GM23338 (cell line): ENCODE results near the gene PPM1H. TPM values are rescaled to one million over a fixed set of nuclear protein-coding genes. Genes with fewer than 3 reads are reported as not detected.

Experiments
- ATAC-seq: fragments of 200-7000 bp; cut with Tn5 transposase; 3 replicates; pipeline ENCODE4 v1.9.1; 2020
- DNase-seq: peaks from one replicate; pipeline ENCODE4 v3.0.0-alpha.2; 2015; ENCODE audit warnings: low spot score
- H2AFZ ChIP-seq: fragments of 200-600 bp; sonication (generic); 2 replicates; pipeline ENCODE4 v1.8.0; 2016; ENCODE audit warnings: antibody characterized with exemption, mild to moderate bottlenecking, moderate library complexity
- H3F3A ChIP-seq: fragments of 200-600 bp; sonication (generic); replicated peaks from 2 replicates; pipeline ENCODE4 v1.8.0; 2017; ENCODE audit warnings: antibody characterized with exemption, mixed run types, low read depth
- H3K27ac ChIP-seq: fragments of 200-600 bp; sonication (generic); 2 replicates; pipeline ENCODE4 v1.6.1; 2016; ENCODE audit warnings: low read depth
- H3K27me3 ChIP-seq: fragments of 200-600 bp; sonication (generic); 2 replicates; pipeline ENCODE4 v1.8.0; 2016; ENCODE audit warnings: mild to moderate bottlenecking, mixed run types, moderate library complexity; ENCODE audit not compliant: insufficient read depth
- H3K36me3 ChIP-seq: fragments of 200-600 bp; sonication (generic); 2 replicates; pipeline ENCODE4 v1.8.0; 2016; ENCODE audit warnings: mild to moderate bottlenecking; ENCODE audit not compliant: insufficient read depth
- H3K4me1 ChIP-seq: fragments of 200-600 bp; sonication (generic); 2 replicates; pipeline ENCODE4 v1.8.0; 2016; ENCODE audit warnings: mild to moderate bottlenecking, moderate library complexity; ENCODE audit not compliant: insufficient read depth
- H3K4me2 ChIP-seq: fragments of 200-600 bp; sonication (generic); 2 replicates; pipeline ENCODE4 v1.7.1; 2017; ENCODE audit warnings: mixed run types
- H3K4me3 ChIP-seq: fragments of 200-600 bp; sonication (generic); 2 replicates; pipeline ENCODE4 v1.6.1; 2016; ENCODE audit warnings: mixed run types
- H3K79me2 ChIP-seq: fragments of 200-600 bp; sonication (generic); replicated peaks from 2 replicates; pipeline ENCODE4 v1.8.0; 2017; ENCODE audit warnings: mild to moderate bottlenecking; ENCODE audit not compliant: insufficient read depth
- H3K9me2 ChIP-seq: fragments of 200-600 bp; sonication (generic); 2 replicates; pipeline ENCODE4 v1.8.0; 2017; ENCODE audit not compliant: insufficient read depth
- H4K20me1 ChIP-seq: fragments of 200-600 bp; sonication (generic); replicated peaks from 2 replicates; pipeline ENCODE4 v1.8.0; 2017; ENCODE audit warnings: mild to moderate bottlenecking; ENCODE audit not compliant: insufficient read depth
- H3K27ac Mint-ChIP-seq: 2 replicates; pipeline ENCODE4 v1.8.0; 2020; ENCODE audit warnings: inconsistent platforms, mild to moderate bottlenecking, moderate library complexity, mixed read lengths
- H3K27me3 Mint-ChIP-seq: 3 replicates; pipeline ENCODE4 v1.8.0; 2022; ENCODE audit warnings: low read depth, mild to moderate bottlenecking, moderate library complexity, mixed read lengths, inconsistent platforms; ENCODE audit not compliant: insufficient read depth, poor library complexity
- H3K36me3 Mint-ChIP-seq: 3 replicates; pipeline ENCODE4 v1.8.0; 2021; ENCODE audit warnings: low read depth, mild to moderate bottlenecking, inconsistent platforms, moderate library complexity, mixed read lengths
- H3K4me1 Mint-ChIP-seq: 3 replicates; pipeline ENCODE4 v1.8.0; 2020; ENCODE audit warnings: mild to moderate bottlenecking, inconsistent platforms, mixed read lengths
- H3K4me3 Mint-ChIP-seq: 3 replicates; pipeline ENCODE4 v1.8.0; 2021; ENCODE audit warnings: moderate library complexity, mild to moderate bottlenecking, inconsistent platforms, mixed read lengths
- H3K9me3 Mint-ChIP-seq: 3 replicates; pipeline ENCODE4 v1.8.0; 2020; ENCODE audit warnings: moderate library complexity, mild to moderate bottlenecking, inconsistent platforms, mixed read lengths
- CREB1 ChIP-seq: fragments of 250-450 bp; sonication (Bioruptor Pico); IDR thresholded peaks from 2 replicates; pipeline ENCODE4 v1.5.0; 2020; ENCODE audit warnings: low read depth, mild to moderate bottlenecking, moderate library complexity
- EZH2 ChIP-seq: fragments of 200-600 bp; sonication (generic); IDR thresholded peaks from one replicate; pipeline ENCODE4 v1.8.0; 2017; ENCODE audit warnings: antibody characterized with exemption, mild to moderate bottlenecking, low read depth; ENCODE audit not compliant: unreplicated experiment
- EZH2phosphoT487 ChIP-seq: fragments of 200-600 bp; sonication (generic); IDR thresholded peaks from one replicate; pipeline ENCODE4 v1.8.1; 2018; ENCODE audit warnings: antibody characterized with exemption; ENCODE audit not compliant: unreplicated experiment
- POLR2AphosphoS5 ChIP-seq: IDR thresholded peaks from 2 replicates; pipeline ENCODE4 v1.6.1; 2016; ENCODE audit warnings: antibody characterized with exemption, low read depth
- STAT1 ChIP-seq: IDR thresholded peaks from one replicate; pipeline ENCODE4 v1.6.1; 2016; ENCODE audit warnings: antibody characterized with exemption; ENCODE audit not compliant: unreplicated experiment
- ZNF331 ChIP-seq: fragments of 250-450 bp; sonication (Bioruptor Pico); IDR thresholded peaks from 2 replicates; pipeline ENCODE4 v1.5.0; 2020; ENCODE audit warnings: low read depth, mild to moderate bottlenecking, moderate library complexity
- polyA plus RNA-seq: library from polyadenylated mRNA; unstranded; fragments of >200 nt; fragmentation: Nextera tagmentation; extraction: Ambion mirVana; gene quantifications from 2 replicates; pipeline ENCODE4 v1.2.1, GENCODE V29; 2016
- total RNA-seq: library from RNA; depleted of rRNA; stranded (reverse); fragments of >200 nt; shearing (Covaris generic); gene quantifications from 2 replicates; pipeline ENCODE4 v1.2.3, GENCODE V29; 2014
- TF ChIP-seq, protein P1 (sequence below), 2 experiments: fragments of 200-600 bp in 1 of 2; sonication (generic) in 1 of 2; conservative IDR thresholded peaks; 2 replicates each; pipeline versions ENCODE4 v1.5.1 to v1.6.1; 2016 to 2017; ENCODE audit warnings: antibody characterized with exemption in 2 of 2, low read depth in 2 of 2, mild to moderate bottlenecking in 2 of 2, moderate library complexity in 1 of 2
- TF ChIP-seq, protein P2 (sequence below): fragments of 250-450 bp; sonication (Bioruptor Pico); IDR thresholded peaks from 2 replicates; pipeline ENCODE4 v1.5.0; 2020; ENCODE audit warnings: mild to moderate bottlenecking, moderate library complexity
- TF ChIP-seq, protein P3 (sequence below): IDR thresholded peaks from one replicate; pipeline ENCODE4 v1.6.1; 2018; ENCODE audit warnings: antibody characterized with exemption; ENCODE audit not compliant: unreplicated experiment
- TF ChIP-seq, protein P4 (sequence below): IDR thresholded peaks from 2 replicates; pipeline ENCODE4 v1.6.1; 2016; ENCODE audit warnings: antibody characterized with exemption

The PPM1H gene
- total and polyA plus RNA-seq, 2 experiments from 2014 or later = 11.4 to 41.2 TPM

DNA sequence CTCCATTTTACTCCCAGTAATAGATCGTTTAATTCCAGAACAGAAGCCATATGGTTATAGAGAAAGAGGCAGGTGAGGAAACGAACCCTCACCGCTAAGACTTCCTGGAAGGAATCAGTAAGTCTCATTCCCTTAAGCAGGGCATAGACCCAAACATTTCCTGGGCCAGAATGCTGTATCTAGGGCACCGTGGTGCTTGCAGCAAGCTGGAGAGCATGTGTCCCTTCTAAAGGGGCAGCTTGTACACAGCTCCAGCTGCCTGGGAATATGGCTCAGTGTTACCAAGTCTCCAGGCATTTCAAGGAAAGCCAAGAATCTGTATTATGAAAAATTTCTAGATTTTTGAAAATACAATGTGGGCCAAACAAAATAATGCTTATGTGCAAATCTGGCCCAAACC, 73.4 kb downstream of the PPM1H start (continued):
- TF ChIP-seq POLR2AphosphoS5 (no peak), STAT1 (no peak), ZNF331 (CRISPR knock-in tag) (no peak), EZH2phosphoT487 (no peak)
- TF ChIP-seq, protein P1, sequence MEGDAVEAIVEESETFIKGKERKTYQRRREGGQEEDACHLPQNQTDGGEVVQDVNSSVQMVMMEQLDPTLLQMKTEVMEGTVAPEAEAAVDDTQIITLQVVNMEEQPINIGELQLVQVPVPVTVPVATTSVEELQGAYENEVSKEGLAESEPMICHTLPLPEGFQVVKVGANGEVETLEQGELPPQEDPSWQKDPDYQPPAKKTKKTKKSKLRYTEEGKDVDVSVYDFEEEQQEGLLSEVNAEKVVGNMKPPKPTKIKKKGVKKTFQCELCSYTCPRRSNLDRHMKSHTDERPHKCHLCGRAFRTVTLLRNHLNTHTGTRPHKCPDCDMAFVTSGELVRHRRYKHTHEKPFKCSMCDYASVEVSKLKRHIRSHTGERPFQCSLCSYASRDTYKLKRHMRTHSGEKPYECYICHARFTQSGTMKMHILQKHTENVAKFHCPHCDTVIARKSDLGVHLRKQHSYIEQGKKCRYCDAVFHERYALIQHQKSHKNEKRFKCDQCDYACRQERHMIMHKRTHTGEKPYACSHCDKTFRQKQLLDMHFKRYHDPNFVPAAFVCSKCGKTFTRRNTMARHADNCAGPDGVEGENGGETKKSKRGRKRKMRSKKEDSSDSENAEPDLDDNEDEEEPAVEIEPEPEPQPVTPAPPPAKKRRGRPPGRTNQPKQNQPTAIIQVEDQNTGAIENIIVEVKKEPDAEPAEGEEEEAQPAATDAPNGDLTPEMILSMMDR (conservative IDR thresholded peaks at IDR 0.05; ENCODE audit: low read depth in 2 of 2) = no peak

DNA sequence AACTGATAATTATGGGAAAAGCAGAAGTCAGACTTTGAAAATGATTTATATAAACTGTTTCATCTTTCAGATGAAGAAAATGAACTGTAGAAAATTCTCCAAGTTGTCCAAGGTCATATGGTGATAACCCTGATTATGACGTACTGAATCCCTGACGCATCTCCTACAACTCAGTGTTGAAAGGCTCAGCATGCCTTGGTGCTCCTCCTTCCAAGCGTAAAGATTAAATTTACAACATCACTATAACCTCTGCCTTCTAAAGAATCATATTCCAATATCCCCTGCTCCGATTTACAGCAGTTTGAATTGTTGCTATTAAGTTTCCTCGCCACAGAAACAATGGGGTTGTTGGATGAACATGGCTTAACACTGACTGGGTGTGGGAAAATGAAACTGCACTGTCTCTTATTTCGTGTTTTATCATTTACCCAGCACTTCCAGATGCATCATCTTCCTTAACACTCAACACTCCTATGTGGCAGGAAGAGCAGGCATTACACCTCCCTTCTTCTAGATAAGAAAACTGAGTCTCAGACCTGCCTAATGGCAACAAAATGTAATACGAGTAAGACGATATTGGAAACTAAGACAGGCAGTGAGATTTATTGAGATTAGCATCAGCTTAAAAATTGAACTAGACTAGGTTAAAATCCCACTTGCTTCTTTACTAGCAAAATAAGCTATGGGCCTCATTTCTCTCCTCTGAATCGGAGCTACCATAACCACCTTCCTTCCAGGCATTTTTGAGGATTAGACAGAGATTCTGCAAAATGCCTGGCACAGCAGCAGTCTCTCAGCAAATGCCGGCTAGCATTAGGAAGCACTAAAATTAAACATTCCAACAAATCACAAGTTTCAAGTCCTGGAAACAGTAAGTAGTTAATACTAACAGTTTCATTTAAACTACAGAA, 74.2 kb downstream of the PPM1H start:
- H4K20me1 ChIP-seq = peaks cover 3% of the 10 kb centered on the region; the same call in 1 of the 2 replicates
- no peak overlapping the region for H3K27ac ChIP-seq
- H3K27me3 ChIP-seq = no peaks in the 10 kb centered on the region
- no peaks in the 10 kb centered on the region for H3F3A ChIP-seq
- peaks cover 44% of the 10 kb centered on the region for H3K79me2 ChIP-seq
- H3K4me3 ChIP-seq = no peak overlapping the region
- Mint-ChIP-seq H3K9me3 (no peaks in the 10 kb centered on the region), H3K36me3 (no peaks in the 10 kb centered on the region), H3K4me3 (no peak overlapping the region), H3K27ac (no peak overlapping the region), H3K27me3 (peaks cover 3% of the 10 kb centered on the region), H3K4me1 (peaks cover 48% of the 10 kb centered on the region)
- no peak overlapping the region for H3K4me2 ChIP-seq
- peaks cover 49% of the 10 kb centered on the region for H3K4me1 ChIP-seq
- H3K9me2 ChIP-seq = no peaks in the 10 kb centered on the region
- no peak for ATAC-seq
- H3K36me3 ChIP-seq = no peaks in the 10 kb centered on the region
- no peak overlapping the region for H2AFZ ChIP-seq
- no peak for DNase-seq
- TF ChIP-seq CREB1 = no peak
- no peak for TF ChIP-seq STAT1
- TF ChIP-seq, protein P2, sequence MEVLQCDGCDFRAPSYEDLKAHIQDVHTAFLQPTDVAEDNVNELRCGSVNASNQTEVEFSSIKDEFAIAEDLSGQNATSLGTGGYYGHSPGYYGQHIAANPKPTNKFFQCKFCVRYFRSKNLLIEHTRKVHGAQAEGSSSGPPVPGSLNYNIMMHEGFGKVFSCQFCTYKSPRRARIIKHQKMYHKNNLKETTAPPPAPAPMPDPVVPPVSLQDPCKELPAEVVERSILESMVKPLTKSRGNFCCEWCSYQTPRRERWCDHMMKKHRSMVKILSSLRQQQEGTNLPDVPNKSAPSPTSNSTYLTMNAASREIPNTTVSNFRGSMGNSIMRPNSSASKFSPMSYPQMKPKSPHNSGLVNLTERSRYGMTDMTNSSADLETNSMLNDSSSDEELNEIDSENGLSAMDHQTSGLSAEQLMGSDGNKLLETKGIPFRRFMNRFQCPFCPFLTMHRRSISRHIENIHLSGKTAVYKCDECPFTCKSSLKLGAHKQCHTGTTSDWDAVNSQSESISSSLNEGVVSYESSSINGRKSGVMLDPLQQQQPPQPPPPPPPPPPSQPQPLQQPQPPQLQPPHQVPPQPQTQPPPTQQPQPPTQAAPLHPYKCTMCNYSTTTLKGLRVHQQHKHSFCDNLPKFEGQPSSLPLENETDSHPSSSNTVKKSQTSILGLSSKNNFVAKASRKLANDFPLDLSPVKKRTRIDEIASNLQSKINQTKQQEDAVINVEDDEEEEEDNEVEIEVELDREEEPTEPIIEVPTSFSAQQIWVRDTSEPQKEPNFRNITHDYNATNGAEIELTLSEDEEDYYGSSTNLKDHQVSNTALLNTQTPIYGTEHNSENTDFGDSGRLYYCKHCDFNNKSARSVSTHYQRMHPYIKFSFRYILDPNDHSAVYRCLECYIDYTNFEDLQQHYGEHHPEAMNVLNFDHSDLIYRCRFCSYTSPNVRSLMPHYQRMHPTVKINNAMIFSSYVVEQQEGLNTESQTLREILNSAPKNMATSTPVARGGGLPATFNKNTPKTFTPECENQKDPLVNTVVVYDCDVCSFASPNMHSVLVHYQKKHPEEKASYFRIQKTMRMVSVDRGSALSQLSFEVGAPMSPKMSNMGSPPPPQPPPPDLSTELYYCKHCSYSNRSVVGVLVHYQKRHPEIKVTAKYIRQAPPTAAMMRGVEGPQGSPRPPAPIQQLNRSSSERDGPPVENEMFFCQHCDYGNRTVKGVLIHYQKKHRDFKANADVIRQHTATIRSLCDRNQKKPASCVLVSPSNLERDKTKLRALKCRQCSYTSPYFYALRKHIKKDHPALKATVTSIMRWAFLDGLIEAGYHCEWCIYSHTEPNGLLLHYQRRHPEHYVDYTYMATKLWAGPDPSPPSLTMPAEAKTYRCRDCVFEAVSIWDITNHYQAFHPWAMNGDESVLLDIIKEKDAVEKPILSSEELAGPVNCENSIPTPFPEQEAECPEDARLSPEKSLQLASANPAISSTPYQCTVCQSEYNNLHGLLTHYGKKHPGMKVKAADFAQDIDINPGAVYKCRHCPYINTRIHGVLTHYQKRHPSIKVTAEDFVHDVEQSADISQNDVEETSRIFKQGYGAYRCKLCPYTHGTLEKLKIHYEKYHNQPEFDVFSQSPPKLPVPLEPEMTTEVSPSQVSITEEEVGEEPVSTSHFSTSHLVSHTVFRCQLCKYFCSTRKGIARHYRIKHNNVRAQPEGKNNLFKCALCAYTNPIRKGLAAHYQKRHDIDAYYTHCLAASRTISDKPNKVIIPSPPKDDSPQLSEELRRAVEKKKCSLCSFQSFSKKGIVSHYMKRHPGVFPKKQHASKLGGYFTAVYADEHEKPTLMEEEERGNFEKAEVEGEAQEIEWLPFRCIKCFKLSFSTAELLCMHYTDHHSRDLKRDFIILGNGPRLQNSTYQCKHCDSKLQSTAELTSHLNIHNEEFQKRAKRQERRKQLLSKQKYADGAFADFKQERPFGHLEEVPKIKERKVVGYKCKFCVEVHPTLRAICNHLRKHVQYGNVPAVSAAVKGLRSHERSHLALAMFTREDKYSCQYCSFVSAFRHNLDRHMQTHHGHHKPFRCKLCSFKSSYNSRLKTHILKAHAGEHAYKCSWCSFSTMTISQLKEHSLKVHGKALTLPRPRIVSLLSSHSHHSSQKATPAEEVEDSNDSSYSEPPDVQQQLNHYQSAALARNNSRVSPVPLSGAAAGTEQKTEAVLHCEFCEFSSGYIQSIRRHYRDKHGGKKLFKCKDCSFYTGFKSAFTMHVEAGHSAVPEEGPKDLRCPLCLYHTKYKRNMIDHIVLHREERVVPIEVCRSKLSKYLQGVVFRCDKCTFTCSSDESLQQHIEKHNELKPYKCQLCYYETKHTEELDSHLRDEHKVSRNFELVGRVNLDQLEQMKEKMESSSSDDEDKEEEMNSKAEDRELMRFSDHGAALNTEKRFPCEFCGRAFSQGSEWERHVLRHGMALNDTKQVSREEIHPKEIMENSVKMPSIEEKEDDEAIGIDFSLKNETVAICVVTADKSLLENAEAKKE (CRISPR knock-in tag) = no peak
- no peak for TF ChIP-seq EZH2
- TF ChIP-seq, protein P3, sequence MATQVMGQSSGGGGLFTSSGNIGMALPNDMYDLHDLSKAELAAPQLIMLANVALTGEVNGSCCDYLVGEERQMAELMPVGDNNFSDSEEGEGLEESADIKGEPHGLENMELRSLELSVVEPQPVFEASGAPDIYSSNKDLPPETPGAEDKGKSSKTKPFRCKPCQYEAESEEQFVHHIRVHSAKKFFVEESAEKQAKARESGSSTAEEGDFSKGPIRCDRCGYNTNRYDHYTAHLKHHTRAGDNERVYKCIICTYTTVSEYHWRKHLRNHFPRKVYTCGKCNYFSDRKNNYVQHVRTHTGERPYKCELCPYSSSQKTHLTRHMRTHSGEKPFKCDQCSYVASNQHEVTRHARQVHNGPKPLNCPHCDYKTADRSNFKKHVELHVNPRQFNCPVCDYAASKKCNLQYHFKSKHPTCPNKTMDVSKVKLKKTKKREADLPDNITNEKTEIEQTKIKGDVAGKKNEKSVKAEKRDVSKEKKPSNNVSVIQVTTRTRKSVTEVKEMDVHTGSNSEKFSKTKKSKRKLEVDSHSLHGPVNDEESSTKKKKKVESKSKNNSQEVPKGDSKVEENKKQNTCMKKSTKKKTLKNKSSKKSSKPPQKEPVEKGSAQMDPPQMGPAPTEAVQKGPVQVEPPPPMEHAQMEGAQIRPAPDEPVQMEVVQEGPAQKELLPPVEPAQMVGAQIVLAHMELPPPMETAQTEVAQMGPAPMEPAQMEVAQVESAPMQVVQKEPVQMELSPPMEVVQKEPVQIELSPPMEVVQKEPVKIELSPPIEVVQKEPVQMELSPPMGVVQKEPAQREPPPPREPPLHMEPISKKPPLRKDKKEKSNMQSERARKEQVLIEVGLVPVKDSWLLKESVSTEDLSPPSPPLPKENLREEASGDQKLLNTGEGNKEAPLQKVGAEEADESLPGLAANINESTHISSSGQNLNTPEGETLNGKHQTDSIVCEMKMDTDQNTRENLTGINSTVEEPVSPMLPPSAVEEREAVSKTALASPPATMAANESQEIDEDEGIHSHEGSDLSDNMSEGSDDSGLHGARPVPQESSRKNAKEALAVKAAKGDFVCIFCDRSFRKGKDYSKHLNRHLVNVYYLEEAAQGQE = no peak
- no peak for TF ChIP-seq EZH2phosphoT487
- no peak for TF ChIP-seq ZNF331 (CRISPR knock-in tag)
- TF ChIP-seq, protein P4, sequence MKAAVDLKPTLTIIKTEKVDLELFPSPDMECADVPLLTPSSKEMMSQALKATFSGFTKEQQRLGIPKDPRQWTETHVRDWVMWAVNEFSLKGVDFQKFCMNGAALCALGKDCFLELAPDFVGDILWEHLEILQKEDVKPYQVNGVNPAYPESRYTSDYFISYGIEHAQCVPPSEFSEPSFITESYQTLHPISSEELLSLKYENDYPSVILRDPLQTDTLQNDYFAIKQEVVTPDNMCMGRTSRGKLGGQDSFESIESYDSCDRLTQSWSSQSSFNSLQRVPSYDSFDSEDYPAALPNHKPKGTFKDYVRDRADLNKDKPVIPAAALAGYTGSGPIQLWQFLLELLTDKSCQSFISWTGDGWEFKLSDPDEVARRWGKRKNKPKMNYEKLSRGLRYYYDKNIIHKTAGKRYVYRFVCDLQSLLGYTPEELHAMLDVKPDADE = no peak
